ENCODE data around the gene ATP9A. TPM values are rescaled to one million over a fixed set of nuclear protein-coding genes. Genes with fewer than 3 reads are reported as not detected.

ATP9A gene
- polyA plus RNA-seq, 1 donor (not counting 4 experiments of a cell fraction or from before 2014, with no cell fraction given): 5.8 TPM

- H3K9me3 ChIP-seq (ENCODE audit: control insufficient read depth, low read depth, low read length): no peaks in the 10 kb centered on the region
- no peak for FAIRE-seq
- peaks cover 22% of the 10 kb centered on the region for H3K4me1 ChIP-seq (ENCODE audit: control insufficient read depth, extremely low read depth, insufficient read depth, low read length)
- dilution Hi-C loops (cut with MboI; ENCODE audit: extremely low pct_ligation_motif_present, low sequenced_read_pairs): no loop called here
- no peaks in the 10 kb centered on the region for H3K27me3 ChIP-seq (ENCODE audit: control insufficient read depth, extremely low read depth, insufficient read depth, low read length)
- H3K79me2 ChIP-seq (ENCODE audit: control insufficient read depth, insufficient read depth, low read length): no peaks in the 10 kb centered on the region
- H3K27ac ChIP-seq (ENCODE audit: control insufficient read depth, insufficient read depth, low read length): peak overlapping the region; percentile 27
- peak overlapping the region in 2 of 3 experiments; percentile 1 to 43 for H3K4me3 ChIP-seq (ENCODE audit: control insufficient read depth in 2 of 3, extremely low read depth in 1 of 3, insufficient read depth in 2 of 3, low read depth in 1 of 3, low read length in 3 of 3)
- peak overlapping the region; percentile 65 for H3K4me2 ChIP-seq (ENCODE audit: control insufficient read depth, extremely low read depth, insufficient read depth, low read depth, low read length)
- TF ChIP-seq CTCF (optimal IDR thresholded peaks at IDR 0.05 in 1 of 3, IDR thresholded peaks at IDR 0.05 in 1 of 3, conservative IDR thresholded peaks at IDR 0.05 in 1 of 3; ENCODE audit: extremely low read depth in 1 of 3, insufficient read depth in 2 of 3, low read length in 3 of 3) (no peak), EZH2 (IDR thresholded peaks at IDR 0.05; ENCODE audit: low read length) (no peak)
- peak overlapping the region; percentile 74 for H2AFZ ChIP-seq (ENCODE audit: control insufficient read depth, low read length)
- H3K36me3 ChIP-seq (ENCODE audit: control insufficient read depth in 2 of 2, extremely low read depth in 1 of 2, insufficient read depth in 2 of 2, low read length in 2 of 2): no peaks in the 10 kb centered on the region
- peak overlapping the region; percentile 57 for H3K9ac ChIP-seq (ENCODE audit: control insufficient read depth, extremely low read depth, insufficient read depth, low read length)
- no peak for DNase-seq (ENCODE audit: low read depth, low spot score)
- H4K20me1 ChIP-seq (ENCODE audit: control insufficient read depth, extremely low read depth, insufficient read depth, low read length): no peaks in the 10 kb centered on the region
- H3K9me1 ChIP-seq (ENCODE audit: control insufficient read depth, extremely low read depth, insufficient read depth, low read length): no peaks in the 10 kb centered on the region
Measured at GRCh38 chr20:51696304-51697071, 71.7 kb downstream of the ATP9A start.

DNA sequence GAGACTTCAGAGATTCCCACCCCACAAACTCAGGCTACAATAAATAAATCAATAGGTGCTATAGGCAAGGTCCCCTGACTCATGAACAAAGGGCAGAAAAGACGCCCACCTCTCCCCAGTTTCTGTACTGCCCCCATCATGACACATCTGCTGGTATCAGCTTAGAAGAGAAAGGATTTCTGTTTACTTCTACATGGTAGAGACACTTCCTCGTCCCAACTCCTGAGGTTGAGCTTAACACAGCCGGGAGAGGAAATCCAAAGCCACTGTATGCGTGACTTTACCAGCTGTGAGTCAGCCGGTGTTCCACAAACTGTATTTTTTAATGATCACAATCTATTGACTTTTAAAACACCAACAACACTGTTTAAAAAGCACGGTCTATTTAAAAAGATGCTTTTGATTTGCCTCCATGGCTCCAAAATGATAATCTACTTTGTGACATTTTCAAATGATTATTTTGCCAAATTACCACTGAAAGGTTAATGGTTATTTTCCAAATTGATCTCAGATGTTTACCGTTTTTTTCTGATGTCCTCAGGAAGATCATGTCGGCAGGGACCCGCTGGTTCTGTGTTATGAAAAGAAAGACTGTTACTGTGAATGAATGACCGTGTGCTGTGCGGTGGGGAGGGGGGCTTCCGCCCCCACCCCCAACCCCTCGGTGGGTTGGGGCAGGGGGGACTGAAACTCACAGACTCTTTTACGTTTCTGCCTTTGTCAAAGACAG, 72.5 kb downstream of the ATP9A start:
- peak overlapping the region in 2 of 3 experiments; percentile 6 to 16 for H3K4me3 ChIP-seq (ENCODE audit: control insufficient read depth in 2 of 3, extremely low read depth in 1 of 3, insufficient read depth in 2 of 3, low read depth in 1 of 3, low read length in 3 of 3)
- H3K4me2 ChIP-seq (ENCODE audit: control insufficient read depth, extremely low read depth, insufficient read depth, low read depth, low read length): peak overlapping the region; percentile 65
- no peaks in the 10 kb centered on the region for H3K27me3 ChIP-seq (ENCODE audit: control insufficient read depth, extremely low read depth, insufficient read depth, low read length)
- H4K20me1 ChIP-seq (ENCODE audit: control insufficient read depth, extremely low read depth, insufficient read depth, low read length): no peaks in the 10 kb centered on the region
- DNase-seq (ENCODE audit: low read depth, low spot score) (no peak), FAIRE-seq (peak; percentile 66)
- peaks cover 22% of the 10 kb centered on the region for H3K4me1 ChIP-seq (ENCODE audit: control insufficient read depth, extremely low read depth, insufficient read depth, low read length)
- H3K27ac ChIP-seq (ENCODE audit: control insufficient read depth, insufficient read depth, low read length): peak overlapping the region; percentile 27
- H3K36me3 ChIP-seq (ENCODE audit: control insufficient read depth in 2 of 2, extremely low read depth in 1 of 2, insufficient read depth in 2 of 2, low read length in 2 of 2): no peaks in the 10 kb centered on the region
- H2AFZ ChIP-seq (ENCODE audit: control insufficient read depth, low read length): peak overlapping the region; percentile 57
- no peaks in the 10 kb centered on the region for H3K9me1 ChIP-seq (ENCODE audit: control insufficient read depth, extremely low read depth, insufficient read depth, low read length)
- TF ChIP-seq EZH2 (IDR thresholded peaks at IDR 0.05; ENCODE audit: low read length) (no peak), CTCF (optimal IDR thresholded peaks at IDR 0.05 in 1 of 3, IDR thresholded peaks at IDR 0.05 in 1 of 3, conservative IDR thresholded peaks at IDR 0.05 in 1 of 3; ENCODE audit: extremely low read depth in 1 of 3, insufficient read depth in 2 of 3, low read length in 3 of 3) (no peak)
- peak overlapping the region; percentile 57 for H3K9ac ChIP-seq (ENCODE audit: control insufficient read depth, extremely low read depth, insufficient read depth, low read length)
- no peaks in the 10 kb centered on the region for H3K79me2 ChIP-seq (ENCODE audit: control insufficient read depth, insufficient read depth, low read length)
- no peaks in the 10 kb centered on the region for H3K9me3 ChIP-seq (ENCODE audit: control insufficient read depth, low read depth, low read length)
- dilution Hi-C loops (cut with MboI; ENCODE audit: extremely low pct_ligation_motif_present, low sequenced_read_pairs): no loop called here
